ENCODE measurements around the gene TM2D1. TPM values are rescaled to one million over a fixed set of nuclear protein-coding genes. Genes with fewer than 3 reads are reported as not detected.

The TM2D1 gene
- total and polyA plus RNA-seq, 9 donors: 34.6 to 68.0 (median 48.4) TPM

- no peaks in the 10 kb centered on the region for H3K36me3 ChIP-seq
- H3K9me3 ChIP-seq: no peaks in the 10 kb centered on the region
- WGBS, 3 donors: 10 to 28% (median 11%) methylated on average over 3 of the region's 3 CpGs
- H3K27ac ChIP-seq: no peak overlapping the region
- H3K4me3 ChIP-seq: no peak overlapping the region
- intact Hi-C loops (cut with DNase I): loop anchor here in 2 of 4 donors (5.0 kb wide), 2 partner anchors 185 to 585 kb away; no protein-coding TSS in a partner anchor
- no peaks in the 10 kb centered on the region for H3K27me3 ChIP-seq
- peaks cover 18% of the 10 kb centered on the region for H3K4me1 ChIP-seq (ENCODE audit: insufficient read depth)
- TF ChIP-seq CTCF (IDR thresholded peaks at IDR 0.05): no peak
- TF ChIP-seq EP300 (IDR thresholded peaks at IDR 0.05): no peak
- TF ChIP-seq POLR2A (IDR thresholded peaks at IDR 0.05): no peak
- DNase-seq: no peak
Measured at GRCh38 chr1:61636814-61637213, 88.1 kb downstream of the TM2D1 start.

GRCh38 chr1:61636376-61636775 lies 88.6 kb downstream of the TM2D1 start:
- intact Hi-C loops (cut with DNase I): loop anchor here in 2 of 4 donors (5.0 kb wide), 2 partner anchors 184 to 584 kb away; no protein-coding TSS in a partner anchor
- DNase-seq: no peak

GRCh38 chr1:61635557-61635956 lies 89.4 kb downstream of the TM2D1 start:
- WGBS, 3 donors: 42 to 50% (median 43%) methylated on average over 4 of the region's 4 CpGs
- H3K4me1 ChIP-seq (ENCODE audit: insufficient read depth): peaks cover 16% of the 10 kb centered on the region
- intact Hi-C loops (cut with DNase I): loop anchor here in 2 of 4 donors (5.0 kb wide), 2 partner anchors 183 to 583 kb away; no protein-coding TSS in a partner anchor
- no peaks in the 10 kb centered on the region for H3K27me3 ChIP-seq
- H3K9me3 ChIP-seq: no peaks in the 10 kb centered on the region
- H3K4me3 ChIP-seq: no peak overlapping the region
- no peak for TF ChIP-seq CTCF (IDR thresholded peaks at IDR 0.05)
- TF ChIP-seq POLR2A (IDR thresholded peaks at IDR 0.05): no peak
- TF ChIP-seq EP300 (IDR thresholded peaks at IDR 0.05): no peak
- H3K36me3 ChIP-seq: no peaks in the 10 kb centered on the region
- DNase-seq: no peak
- H3K27ac ChIP-seq: no peak overlapping the region

More at GRCh38 chr1:61636376-61636775, 88.6 kb downstream of the TM2D1 start:
- Histone ChIP-seq H3K36me3 (no peaks in the 10 kb centered on the region), H3K27ac (no peak overlapping the region), H3K4me1 (ENCODE audit: insufficient read depth) (peaks cover 17% of the 10 kb centered on the region), H3K9me3 (no peaks in the 10 kb centered on the region), H3K27me3 (no peaks in the 10 kb centered on the region), H3K4me3 (no peak overlapping the region)
- TF ChIP-seq EP300 (IDR thresholded peaks at IDR 0.05) (no peak), POLR2A (IDR thresholded peaks at IDR 0.05) (no peak), CTCF (IDR thresholded peaks at IDR 0.05) (no peak)
- 25 to 44% (median 29%) methylated on average over 4 of the region's 4 CpGs for WGBS, 3 donors

- no peaks in the 10 kb centered on the region for H3K4me1 ChIP-seq (ENCODE audit: insufficient read depth)
- no peak overlapping the region for H3K27ac ChIP-seq
- TF ChIP-seq EP300 (IDR thresholded peaks at IDR 0.05): no peak
- TF ChIP-seq CTCF (IDR thresholded peaks at IDR 0.05): no peak
- no peak for TF ChIP-seq POLR2A (IDR thresholded peaks at IDR 0.05)
- H3K9me3 ChIP-seq: no peaks in the 10 kb centered on the region
- no peak for DNase-seq
- 88 to 93% (median 91%) methylated on average over 1 of the region's 1 CpG for WGBS, 3 donors
- H3K4me3 ChIP-seq: no peak overlapping the region
- H3K27me3 ChIP-seq: no peaks in the 10 kb centered on the region
- intact Hi-C loops (cut with DNase I): no loop called here
- H3K36me3 ChIP-seq: no peaks in the 10 kb centered on the region
Measured at GRCh38 chr1:61631436-61631835, 93.5 kb downstream of the TM2D1 start.

Other genes with a start within 250 kb of the TM2D1 start
- gene PATJ, start 17.3 kb upstream of the TM2D1 start, total RNA-seq: 10 to 100 TPM; 18.2 to 60.1 (median 26.8) TPM
- gene PATJ, start 17.3 kb upstream of the TM2D1 start, polyA plus RNA-seq: 1 to 10 TPM; 7.6 to 8.6 TPM

Measured in ovary (tissue), 9 donors.